Retinal pigment epithelial cell (primary cell): ENCODE data around the gene ASIC2.

Experiments
- DNase-seq: peaks from one replicate; pipeline ENCODE4 v3.0.0-alpha.2; 2010; ENCODE audit warnings: low read depth
- H3K4me3 ChIP-seq: 2 replicates; pipeline ENCODE4 v1.5.1; 2011; ENCODE audit warnings: mild to moderate bottlenecking, low read length, control low read depth, moderate library complexity
- CTCF ChIP-seq: conservative IDR thresholded peaks from 2 replicates; pipeline ENCODE4 v1.5.1; 2011; ENCODE audit warnings: low read depth, low read length, control low read depth, inconsistent platforms

Gene ASIC2

GRCh38 chr17:33192951-33193911 lies 99.9 kb downstream of the ASIC2 start:
- no peak for DNase-seq
- TF ChIP-seq CTCF: no peak
- H3K4me3 ChIP-seq: no peak overlapping the region

- no peak overlapping the region for H3K4me3 ChIP-seq
- no peak for DNase-seq
- TF ChIP-seq CTCF: no peak
These were observed 109.5 kb downstream of the ASIC2 start for GRCh38 chr17:33183487-33184026.

- DNase-seq: no peak
- TF ChIP-seq CTCF: no peak
- no peak overlapping the region for H3K4me3 ChIP-seq
These were observed 113.9 kb downstream of the ASIC2 start for GRCh38 chr17:33179151-33179550.

- no peak for DNase-seq
- H3K4me3 ChIP-seq: no peak overlapping the region
- no peak for TF ChIP-seq CTCF
These were observed 114.4 kb downstream of the ASIC2 start for GRCh38 chr17:33178681-33179080.

- no peak for DNase-seq
- TF ChIP-seq CTCF: no peak
- no peak overlapping the region for H3K4me3 ChIP-seq
These were observed 117.5 kb downstream of the ASIC2 start for GRCh38 chr17:33175562-33175961.

- no peak for TF ChIP-seq CTCF
- DNase-seq: no peak
These were observed 121.2 kb downstream of the ASIC2 start for GRCh38 chr17:33171931-33172330.

More at GRCh38 chr17:33171931-33172330, 121.2 kb downstream of the ASIC2 start:
- H3K4me3 ChIP-seq: no peak overlapping the region
